WTC11 (cell line): ENCODE measurements around the gene LSM4. TPM values are rescaled to one million over a fixed set of nuclear protein-coding genes. Genes with fewer than 3 reads are reported as not detected.

Experiments
- ATAC-seq: fragments of 200-7000 bp; cut with Tn5 transposase; 2 replicates; pipeline ENCODE4 v1.10.0; 2021; ENCODE audit warnings: mild to moderate bottlenecking, moderate library complexity
- CTCF ChIA-PET: fragments of 300-600 bp; sonication (Branson Sonifier 250); formaldehyde crosslinking; loops from one replicate; lab custom pipeline; 2021; ENCODE audit warnings: antibody characterized with exemption; lab: Charles Lee
- POLR2A ChIA-PET: fragments of 350-600 bp; sonication (Branson Sonifier 250); formaldehyde crosslinking; loops from one replicate; lab custom pipeline; 2021; ENCODE audit warnings: antibody characterized with exemption; lab: Charles Lee
- DNase-seq: peaks from one replicate; pipeline ENCODE4 v3.0.0; 2021; ENCODE audit warnings: low spot score
- H3K27ac Mint-ChIP-seq: 2 replicates; pipeline ENCODE4 v1.8.0; 2021; ENCODE audit warnings: mixed read lengths
- H3K27me3 Mint-ChIP-seq: 2 replicates; pipeline ENCODE4 v1.8.0; 2021; ENCODE audit warnings: low read depth, mild to moderate bottlenecking, moderate library complexity, mixed read lengths
- H3K36me3 Mint-ChIP-seq: 2 replicates; pipeline ENCODE4 v1.8.0; 2021; ENCODE audit warnings: mixed read lengths
- H3K4me1 Mint-ChIP-seq: 2 replicates; pipeline ENCODE4 v1.8.0; 2022; ENCODE audit warnings: mixed read lengths
- H3K4me3 Mint-ChIP-seq: 2 replicates; pipeline ENCODE4 v1.8.0; 2021; ENCODE audit warnings: mild to moderate bottlenecking, moderate library complexity, mixed read lengths
- H3K9me3 Mint-ChIP-seq: 2 replicates; pipeline ENCODE4 v1.8.0; 2021; ENCODE audit warnings: mixed read lengths
- CREM ChIP-seq: sonication (generic); formaldehyde crosslinking; IDR thresholded peaks from 2 replicates; pipeline ENCODE4 v1.8.1; 2022; ENCODE audit warnings: mild to moderate bottlenecking, missing genetic modification reagents, moderate library complexity
- E2F1 ChIP-seq: sonication (generic); formaldehyde crosslinking; IDR thresholded peaks from 2 replicates; pipeline ENCODE4 v1.8.0; 2022; ENCODE audit warnings: mild to moderate bottlenecking, missing genetic modification reagents
- EMX1 ChIP-seq: fragments of 250-450 bp; sonication (Bioruptor Pico); IDR thresholded peaks from 2 replicates; pipeline ENCODE4 v1.8.0; 2021; ENCODE audit warnings: mild to moderate bottlenecking
- FOXJ3 ChIP-seq: sonication (generic); formaldehyde crosslinking; IDR thresholded peaks from 2 replicates; pipeline ENCODE4 v1.9.0; 2021; ENCODE audit warnings: missing genetic modification reagents, mild to moderate bottlenecking, borderline replicate concordance
- NFYB ChIP-seq: sonication (generic); formaldehyde crosslinking; conservative IDR thresholded peaks from 2 replicates; pipeline ENCODE4 v1.8.0; 2022; ENCODE audit warnings: low read depth, missing genetic modification reagents
- NR3C1 ChIP-seq: sonication (generic); formaldehyde crosslinking; conservative IDR thresholded peaks from 2 replicates; pipeline ENCODE4 v1.8.1; 2023; ENCODE audit warnings: low read depth, mild to moderate bottlenecking, missing genetic modification reagents
- PRDM15 ChIP-seq: sonication (generic); formaldehyde crosslinking; IDR thresholded peaks from 2 replicates; pipeline ENCODE4 v1.8.0; 2022; ENCODE audit warnings: missing genetic modification reagents
- SP1 ChIP-seq: sonication (generic); formaldehyde crosslinking; conservative IDR thresholded peaks from 2 replicates; pipeline ENCODE4 v1.8.1; 2022; ENCODE audit warnings: missing genetic modification reagents
- ZNF317 ChIP-seq: sonication (generic); formaldehyde crosslinking; IDR thresholded peaks from 2 replicates; pipeline ENCODE4 v1.8.1; 2023; ENCODE audit warnings: low read depth, mild to moderate bottlenecking, moderate library complexity, missing genetic modification reagents, borderline replicate concordance
- total RNA-seq: library from RNA; stranded (reverse); gene quantifications from 3 replicates; pipeline ENCODE4 v1.2.3, GENCODE V29; 2021
- TF ChIP-seq, protein P1 (sequence below): sonication (generic); formaldehyde crosslinking; IDR thresholded peaks from 2 replicates; pipeline ENCODE4 v1.8.0; 2023; ENCODE audit warnings: missing genetic modification reagents, mild to moderate bottlenecking, borderline replicate concordance
- TF ChIP-seq, protein P2 (sequence below): sonication (generic); formaldehyde crosslinking; IDR thresholded peaks from 2 replicates; pipeline ENCODE4 v1.8.1; 2022; ENCODE audit warnings: missing genetic modification reagents, borderline replicate concordance
- TF ChIP-seq, protein P3 (sequence below): sonication (generic); formaldehyde crosslinking; IDR thresholded peaks from 2 replicates; pipeline ENCODE4 v1.8.1; 2022; ENCODE audit warnings: low read depth, missing genetic modification reagents, borderline replicate concordance

The LSM4 gene
- total RNA-seq, 1 experiment from 2014 or later = 373 TPM

DNA sequence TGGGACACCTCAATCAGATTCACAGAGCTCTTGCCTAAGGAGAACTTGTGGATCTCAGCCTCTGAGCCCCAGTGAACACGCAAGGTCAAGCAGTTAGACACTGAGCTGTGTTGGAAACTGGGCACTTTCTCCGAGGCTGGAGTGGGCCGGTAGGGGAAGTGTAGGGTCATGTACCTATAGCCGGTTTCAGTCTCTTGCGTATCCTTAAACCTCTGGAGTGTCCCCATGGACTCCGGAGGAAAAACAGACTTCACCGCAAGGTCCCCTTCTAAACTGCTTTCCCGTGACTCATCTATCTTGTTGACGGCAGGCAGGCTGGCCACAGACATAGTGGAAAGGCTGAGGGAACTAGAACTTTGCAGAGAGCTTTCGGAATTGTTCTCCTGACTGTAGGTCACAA lies 60.0 kb downstream of the LSM4 start (continued):
- TF ChIP-seq E2F1 (CRISPR knock-in tag) (no peak), NFYB (CRISPR knock-in tag) (no peak), ZNF317 (CRISPR knock-in tag) (no peak), CREM (CRISPR knock-in tag) (no peak), EMX1 (CRISPR knock-in tag) (no peak)
- TF ChIP-seq, protein P1, sequence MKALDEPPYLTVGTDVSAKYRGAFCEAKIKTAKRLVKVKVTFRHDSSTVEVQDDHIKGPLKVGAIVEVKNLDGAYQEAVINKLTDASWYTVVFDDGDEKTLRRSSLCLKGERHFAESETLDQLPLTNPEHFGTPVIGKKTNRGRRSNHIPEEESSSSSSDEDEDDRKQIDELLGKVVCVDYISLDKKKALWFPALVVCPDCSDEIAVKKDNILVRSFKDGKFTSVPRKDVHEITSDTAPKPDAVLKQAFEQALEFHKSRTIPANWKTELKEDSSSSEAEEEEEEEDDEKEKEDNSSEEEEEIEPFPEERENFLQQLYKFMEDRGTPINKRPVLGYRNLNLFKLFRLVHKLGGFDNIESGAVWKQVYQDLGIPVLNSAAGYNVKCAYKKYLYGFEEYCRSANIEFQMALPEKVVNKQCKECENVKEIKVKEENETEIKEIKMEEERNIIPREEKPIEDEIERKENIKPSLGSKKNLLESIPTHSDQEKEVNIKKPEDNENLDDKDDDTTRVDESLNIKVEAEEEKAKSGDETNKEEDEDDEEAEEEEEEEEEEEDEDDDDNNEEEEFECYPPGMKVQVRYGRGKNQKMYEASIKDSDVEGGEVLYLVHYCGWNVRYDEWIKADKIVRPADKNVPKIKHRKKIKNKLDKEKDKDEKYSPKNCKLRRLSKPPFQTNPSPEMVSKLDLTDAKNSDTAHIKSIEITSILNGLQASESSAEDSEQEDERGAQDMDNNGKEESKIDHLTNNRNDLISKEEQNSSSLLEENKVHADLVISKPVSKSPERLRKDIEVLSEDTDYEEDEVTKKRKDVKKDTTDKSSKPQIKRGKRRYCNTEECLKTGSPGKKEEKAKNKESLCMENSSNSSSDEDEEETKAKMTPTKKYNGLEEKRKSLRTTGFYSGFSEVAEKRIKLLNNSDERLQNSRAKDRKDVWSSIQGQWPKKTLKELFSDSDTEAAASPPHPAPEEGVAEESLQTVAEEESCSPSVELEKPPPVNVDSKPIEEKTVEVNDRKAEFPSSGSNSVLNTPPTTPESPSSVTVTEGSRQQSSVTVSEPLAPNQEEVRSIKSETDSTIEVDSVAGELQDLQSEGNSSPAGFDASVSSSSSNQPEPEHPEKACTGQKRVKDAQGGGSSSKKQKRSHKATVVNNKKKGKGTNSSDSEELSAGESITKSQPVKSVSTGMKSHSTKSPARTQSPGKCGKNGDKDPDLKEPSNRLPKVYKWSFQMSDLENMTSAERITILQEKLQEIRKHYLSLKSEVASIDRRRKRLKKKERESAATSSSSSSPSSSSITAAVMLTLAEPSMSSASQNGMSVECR (CRISPR knock-in tag) = no peak
- TF ChIP-seq, protein P2, sequence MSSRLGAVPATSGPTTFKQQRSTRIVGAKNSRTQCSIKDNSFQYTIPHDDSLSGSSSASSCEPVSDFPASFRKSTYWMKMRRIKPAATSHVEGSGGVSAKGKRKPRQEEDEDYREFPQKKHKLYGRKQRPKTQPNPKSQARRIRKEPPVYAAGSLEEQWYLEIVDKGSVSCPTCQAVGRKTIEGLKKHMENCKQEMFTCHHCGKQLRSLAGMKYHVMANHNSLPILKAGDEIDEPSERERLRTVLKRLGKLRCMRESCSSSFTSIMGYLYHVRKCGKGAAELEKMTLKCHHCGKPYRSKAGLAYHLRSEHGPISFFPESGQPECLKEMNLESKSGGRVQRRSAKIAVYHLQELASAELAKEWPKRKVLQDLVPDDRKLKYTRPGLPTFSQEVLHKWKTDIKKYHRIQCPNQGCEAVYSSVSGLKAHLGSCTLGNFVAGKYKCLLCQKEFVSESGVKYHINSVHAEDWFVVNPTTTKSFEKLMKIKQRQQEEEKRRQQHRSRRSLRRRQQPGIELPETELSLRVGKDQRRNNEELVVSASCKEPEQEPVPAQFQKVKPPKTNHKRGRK (CRISPR knock-in tag) = no peak
- TF ChIP-seq, all 79 proteins: peak for 0

- Mint-ChIP-seq H3K4me3 (no peak overlapping the region), H3K36me3 (no peaks in the 10 kb centered on the region), H3K9me3 (peaks cover 8% of the 10 kb centered on the region), H3K27me3 (peaks cover 3% of the 10 kb centered on the region; the same call in 1 of the 2 replicates), H3K27ac (no peak overlapping the region), H3K4me1 (no peaks in the 10 kb centered on the region)
- ChIA-PET POLR2A (no interaction called here), CTCF (interaction anchor here (0.9 to 1.6 kb wide), 4 partner anchors 8 to 54 kb away, joined by 3 to 8 read pairs (median 5); partner anchors contain the start of gene JUND)
- ATAC-seq = no peak
- no peak for DNase-seq
- no peak for TF ChIP-seq PRDM15 (CRISPR knock-in tag)
- TF ChIP-seq NR3C1 (CRISPR knock-in tag) = no peak
- no peak for TF ChIP-seq CREM (CRISPR knock-in tag)
- no peak for TF ChIP-seq FOXJ3
- TF ChIP-seq SP1 (CRISPR knock-in tag) = no peak
- TF ChIP-seq, protein P3, sequence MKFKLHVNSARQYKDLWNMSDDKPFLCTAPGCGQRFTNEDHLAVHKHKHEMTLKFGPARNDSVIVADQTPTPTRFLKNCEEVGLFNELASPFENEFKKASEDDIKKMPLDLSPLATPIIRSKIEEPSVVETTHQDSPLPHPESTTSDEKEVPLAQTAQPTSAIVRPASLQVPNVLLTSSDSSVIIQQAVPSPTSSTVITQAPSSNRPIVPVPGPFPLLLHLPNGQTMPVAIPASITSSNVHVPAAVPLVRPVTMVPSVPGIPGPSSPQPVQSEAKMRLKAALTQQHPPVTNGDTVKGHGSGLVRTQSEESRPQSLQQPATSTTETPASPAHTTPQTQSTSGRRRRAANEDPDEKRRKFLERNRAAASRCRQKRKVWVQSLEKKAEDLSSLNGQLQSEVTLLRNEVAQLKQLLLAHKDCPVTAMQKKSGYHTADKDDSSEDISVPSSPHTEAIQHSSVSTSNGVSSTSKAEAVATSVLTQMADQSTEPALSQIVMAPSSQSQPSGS (CRISPR knock-in tag) = no peak
These were observed 60.7 kb downstream of the LSM4 start for GRCh38 chr19:18262144-18262543.
